Caco-2 (cell line): Measurements from ENCODE around the gene MACROH2A2. TPM values are rescaled to one million over a fixed set of nuclear protein-coding genes. Genes with fewer than 3 reads are reported as not detected.
A peak's percentile ranks its signal among the peaks of the same experiment; 100 is the strongest.

Source experiments
- BruUV-seq: library from RNA; stranded (reverse); fragments of 400-500 nt; replicated peaks from 2 replicates; lab custom pipeline; 2021; lab: Mats Ljungman, UMichigan
- CTCF ChIA-PET: fragments of 300-600 bp; sonication (Branson Sonifier 250); formaldehyde crosslinking; loops from one replicate; lab custom pipeline; 2022; ENCODE audit warnings: antibody characterized with exemption; lab: Charles Lee
- POLR2A ChIA-PET: fragments of 300-600 bp; sonication (Branson Sonifier 250); formaldehyde crosslinking; loops from one replicate; lab custom pipeline; 2022; ENCODE audit warnings: antibody characterized with exemption; lab: Charles Lee
- DNase-seq, 2 experiments: peaks; one replicate each; pipeline versions ENCODE4 v3.0.0 to v3.0.0-alpha.2; 2020 to 2022
- H3K27me3 ChIP-seq: replicated peaks from 2 replicates; pipeline ENCODE4 v1.6.0; 2011; ENCODE audit warnings: low read length; ENCODE audit not compliant: control insufficient read depth, insufficient read depth
- H3K36me3 ChIP-seq: 2 replicates; pipeline ENCODE4 v1.5.1; 2011; ENCODE audit warnings: low read length; ENCODE audit not compliant: control insufficient read depth, insufficient read depth
- H3K4me1 ChIP-seq: fragments of 250-450 bp; sonication (Bioruptor Pico); 2 replicates; pipeline ENCODE4 v1.5.1; 2020; ENCODE audit warnings: mild to moderate bottlenecking
- H3K4me3 ChIP-seq: 2 replicates; pipeline ENCODE4 v1.5.1; 2011; ENCODE audit warnings: low read depth, mild to moderate bottlenecking, control low read depth, low read length
- H3K9me3 ChIP-seq: fragments of 250-450 bp; sonication (Bioruptor Pico); 2 replicates; pipeline ENCODE4 v1.5.1; 2020; ENCODE audit warnings: mild to moderate bottlenecking, moderate library complexity
- H3K27ac Mint-ChIP-seq: one replicate; pipeline ENCODE4 v1.8.0; 2022; ENCODE audit warnings: mixed read lengths; ENCODE audit not compliant: unreplicated experiment
- H3K27me3 Mint-ChIP-seq: one replicate; pipeline ENCODE4 v1.8.0; 2022; ENCODE audit warnings: mixed read lengths; ENCODE audit not compliant: insufficient read depth, unreplicated experiment
- H3K36me3 Mint-ChIP-seq: one replicate; pipeline ENCODE4 v1.8.0; 2022; ENCODE audit warnings: mild to moderate bottlenecking, mixed read lengths; ENCODE audit not compliant: insufficient read depth, unreplicated experiment
- H3K4me1 Mint-ChIP-seq: one replicate; pipeline ENCODE4 v1.8.0; 2022; ENCODE audit warnings: low read depth, mixed read lengths; ENCODE audit not compliant: unreplicated experiment
- H3K4me3 Mint-ChIP-seq: one replicate; pipeline ENCODE4 v1.8.0; 2022; ENCODE audit warnings: mild to moderate bottlenecking, moderate library complexity, mixed read lengths; ENCODE audit not compliant: unreplicated experiment
- H3K9me3 Mint-ChIP-seq: one replicate; pipeline ENCODE4 v1.8.0; 2022; ENCODE audit warnings: mixed read lengths; ENCODE audit not compliant: unreplicated experiment
- intact Hi-C: fragments of 100-400 bp; cut with micrococcal nuclease; formaldehyde crosslinking; loops from one replicate; pipeline ENCODE4 v1.10.0; 2022; ENCODE audit not compliant: unreplicated experiment
- total RNA-seq: library from RNA; stranded (reverse); gene quantifications from 2 replicates; pipeline ENCODE4 v1.2.3, GENCODE V29; 2022
- TF ChIP-seq, protein P1 (sequence below), 2 experiments: fragments of 200-600 bp in 1 of 2; IDR thresholded peaks; 1 replicate in 1 of 2; 2 replicates in 1 of 2; pipeline versions ENCODE4 v1.5.1 to v1.8.0; 2011 to 2022; ENCODE audit warnings: antibody characterized with exemption in 1 of 2, control low read depth in 1 of 2, inconsistent platforms in 1 of 2, low read depth in 1 of 2, low read length in 1 of 2, mild to moderate bottlenecking in 1 of 2, moderate library complexity in 1 of 2; ENCODE audit not compliant: insufficient read depth in 1 of 2, severe bottlenecking in 1 of 2, unreplicated experiment in 1 of 2

MACROH2A2 gene
- total RNA-seq, 1 experiment from 2014 or later: 6.1 TPM

DNA sequence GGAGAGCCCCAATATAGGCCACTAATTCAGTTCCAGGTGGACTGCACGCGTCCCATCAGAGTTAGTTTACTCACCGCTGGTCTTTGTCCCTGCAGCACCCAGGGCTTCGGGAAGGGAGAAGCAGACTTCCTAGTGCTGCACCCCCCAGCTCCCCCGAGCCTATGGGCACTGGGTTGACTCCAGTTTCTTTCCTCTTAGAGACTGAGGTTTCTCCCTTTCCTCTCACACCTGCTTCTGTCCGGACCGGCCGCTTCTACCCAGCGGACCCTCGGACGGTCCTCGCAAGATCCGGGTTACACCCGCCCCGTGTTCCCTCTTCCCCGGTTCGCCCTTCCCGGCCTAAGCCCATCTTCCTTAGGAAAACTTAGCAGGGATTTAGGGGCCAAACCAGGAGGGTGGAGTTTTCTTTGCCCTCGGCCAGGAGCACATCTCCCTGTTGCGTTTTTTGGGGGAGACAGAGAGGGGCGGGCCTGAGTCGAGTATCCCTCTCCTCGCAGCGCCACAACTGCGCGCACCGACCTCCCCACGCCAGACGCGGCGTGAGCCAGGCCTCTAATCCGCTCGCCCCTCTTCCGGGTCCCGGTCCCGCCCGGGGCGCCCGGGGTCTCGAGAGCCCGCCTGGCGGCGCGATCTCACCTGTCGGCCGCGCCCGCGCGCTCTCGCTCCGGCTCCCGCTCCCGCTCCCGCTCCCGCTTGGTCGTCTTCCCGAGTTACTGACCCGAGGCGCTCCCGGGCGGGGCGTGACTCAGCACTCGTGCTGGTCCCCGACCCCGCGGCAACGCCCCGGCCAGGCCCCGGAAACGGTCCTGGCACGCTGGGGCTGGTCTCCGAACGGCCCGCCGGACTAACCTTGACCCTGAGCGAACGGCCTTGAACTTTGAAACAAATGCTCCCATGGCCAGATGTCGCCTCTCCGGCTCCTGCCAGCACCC lies 79.7 kb downstream of the MACROH2A2 start, which contains the start of gene AIFM2:
Gene AIFM2 (minus strand): TSS at position 728 of the 932 bp plus-strand sequence. CDS start 8,741 bp downstream, outside the sequence.
- H3K9me3 ChIP-seq: no peaks in the 10 kb centered on the region
- H3K4me3 ChIP-seq: peak within 1 kb of the TSS; percentile 72
- intact Hi-C loops: loop anchor here (1.0 kb wide), 4 partner anchors 14 to 48 kb away; partner anchors contain the start of genes SAR1A and TYSND1
- TF ChIP-seq, protein P1, sequence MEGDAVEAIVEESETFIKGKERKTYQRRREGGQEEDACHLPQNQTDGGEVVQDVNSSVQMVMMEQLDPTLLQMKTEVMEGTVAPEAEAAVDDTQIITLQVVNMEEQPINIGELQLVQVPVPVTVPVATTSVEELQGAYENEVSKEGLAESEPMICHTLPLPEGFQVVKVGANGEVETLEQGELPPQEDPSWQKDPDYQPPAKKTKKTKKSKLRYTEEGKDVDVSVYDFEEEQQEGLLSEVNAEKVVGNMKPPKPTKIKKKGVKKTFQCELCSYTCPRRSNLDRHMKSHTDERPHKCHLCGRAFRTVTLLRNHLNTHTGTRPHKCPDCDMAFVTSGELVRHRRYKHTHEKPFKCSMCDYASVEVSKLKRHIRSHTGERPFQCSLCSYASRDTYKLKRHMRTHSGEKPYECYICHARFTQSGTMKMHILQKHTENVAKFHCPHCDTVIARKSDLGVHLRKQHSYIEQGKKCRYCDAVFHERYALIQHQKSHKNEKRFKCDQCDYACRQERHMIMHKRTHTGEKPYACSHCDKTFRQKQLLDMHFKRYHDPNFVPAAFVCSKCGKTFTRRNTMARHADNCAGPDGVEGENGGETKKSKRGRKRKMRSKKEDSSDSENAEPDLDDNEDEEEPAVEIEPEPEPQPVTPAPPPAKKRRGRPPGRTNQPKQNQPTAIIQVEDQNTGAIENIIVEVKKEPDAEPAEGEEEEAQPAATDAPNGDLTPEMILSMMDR (IDR thresholded peaks at IDR 0.05; ENCODE audit: insufficient read depth in 1 of 2, low read depth in 1 of 2, low read length in 1 of 2, severe bottlenecking in 1 of 2, unreplicated experiment in 1 of 2): peak in 1 of 2 experiments; percentile 21
- CTCF ChIA-PET: interaction anchor here (0.9 to 1.7 kb wide), 2 partner anchors 14 kb away, joined by 4 to 10 read pairs; partner anchors contain the start of gene TYSND1
- POLR2A ChIA-PET: interaction anchor here (0.7 to 1.4 kb wide), 3 partner anchors 14 to 39 kb away, joined by 3 to 10 read pairs (median 4); partner anchors contain the start of gene TYSND1
- H3K27me3 Mint-ChIP-seq: no peaks in the 10 kb centered on the region
- BruUV-seq: no TSS peak
- H3K4me1 Mint-ChIP-seq: peaks cover 16% of the 10 kb centered on the region
- no peaks in the 10 kb centered on the region for H3K9me3 Mint-ChIP-seq
- H3K4me3 Mint-ChIP-seq: peak within 1 kb of the TSS; percentile 81
- peaks cover 21% of the 10 kb centered on the region for H3K4me1 ChIP-seq
- peak; percentile 94 to 97 for DNase-seq
- no peaks in the 10 kb centered on the region for H3K36me3 ChIP-seq
- peak within 1 kb of the TSS; percentile 78 for H3K27ac Mint-ChIP-seq
- peaks cover 9% of the 10 kb centered on the region for H3K36me3 Mint-ChIP-seq
- H3K27me3 ChIP-seq: no peaks in the 10 kb centered on the region

DNA sequence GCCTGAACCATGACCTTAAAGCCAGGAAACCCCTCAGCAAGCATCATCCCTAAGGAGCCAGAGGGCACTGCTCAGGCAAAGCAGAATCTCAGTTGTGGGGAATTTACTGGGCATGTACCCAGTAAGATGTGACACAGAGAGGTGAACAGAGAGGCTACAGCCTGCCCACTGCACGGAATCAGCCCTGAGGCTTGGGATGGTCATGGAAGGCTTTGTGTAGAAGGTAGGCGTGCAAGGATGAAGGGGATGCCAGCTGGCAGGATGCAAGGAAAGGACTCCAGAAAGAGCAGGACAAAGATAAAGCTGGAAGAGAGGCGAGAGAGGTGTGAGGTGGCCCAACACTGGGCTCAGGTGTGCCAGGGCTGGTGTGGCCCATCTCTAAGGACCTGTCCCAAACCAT lies 82.4 kb downstream of the MACROH2A2 start:
- H3K9me3 Mint-ChIP-seq: no peaks in the 10 kb centered on the region
- peak in 1 of 2 experiments; percentile 27 for DNase-seq
- H3K27ac Mint-ChIP-seq: no peak overlapping the region
- POLR2A ChIA-PET: interaction anchor here (0.6 to 2.9 kb wide), 2 partner anchors 11 to 1308 kb away, joined by 6 to 18 read pairs; partner anchors contain the start of genes STOX1 and TYSND1
- no peak overlapping the region for H3K4me3 Mint-ChIP-seq
- H3K36me3 Mint-ChIP-seq: peaks cover 9% of the 10 kb centered on the region
- Histone ChIP-seq H3K4me3 (no peak overlapping the region), H3K36me3 (no peaks in the 10 kb centered on the region), H3K9me3 (no peaks in the 10 kb centered on the region), H3K4me1 (peaks cover 21% of the 10 kb centered on the region), H3K27me3 (no peaks in the 10 kb centered on the region)
- CTCF ChIA-PET: interaction anchor here (0.6 to 3.4 kb wide), 2 partner anchors 11 to 49 kb away, joined by 3 to 31 read pairs; partner anchors contain the start of gene TYSND1
- TF ChIP-seq, protein P1 (IDR thresholded peaks at IDR 0.05; ENCODE audit: insufficient read depth in 1 of 2, low read depth in 1 of 2, low read length in 1 of 2, severe bottlenecking in 1 of 2, unreplicated experiment in 1 of 2): no peak
- intact Hi-C loops: no loop called here
- no peaks in the 10 kb centered on the region for H3K27me3 Mint-ChIP-seq
- H3K4me1 Mint-ChIP-seq: peaks cover 16% of the 10 kb centered on the region
- no TSS peak for BruUV-seq

DNA sequence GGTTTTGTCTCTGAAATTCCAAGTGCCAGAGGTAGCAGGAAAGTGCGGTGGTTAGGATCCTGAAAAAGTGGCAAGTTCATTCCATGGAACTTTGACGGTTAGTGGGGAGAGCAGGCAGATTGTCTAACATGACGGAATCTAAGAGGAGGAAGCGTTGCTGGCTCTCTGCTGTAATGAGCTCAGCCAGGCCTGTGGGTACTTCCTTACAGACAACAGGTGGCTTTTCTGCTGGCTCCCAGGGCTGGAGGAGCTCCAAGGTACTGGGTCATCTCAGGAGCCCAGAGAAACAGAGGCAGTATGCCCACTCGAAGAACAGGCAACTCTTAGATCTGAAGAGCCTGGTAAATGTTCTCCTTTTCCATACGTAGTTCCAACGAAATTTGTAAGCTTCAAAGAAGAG lies 83.0 kb downstream of the MACROH2A2 start:
- Histone ChIP-seq H3K4me3 (no peak overlapping the region), H3K4me1 (peaks cover 18% of the 10 kb centered on the region), H3K9me3 (no peaks in the 10 kb centered on the region), H3K27me3 (no peaks in the 10 kb centered on the region), H3K36me3 (no peaks in the 10 kb centered on the region)
- ChIA-PET CTCF (interaction anchor here (0.6 to 3.4 kb wide), 2 partner anchors 10 to 45 kb away, joined by 3 to 31 read pairs; partner anchors contain the start of gene TYSND1), POLR2A (interaction anchor here (0.6 to 2.9 kb wide), 2 partner anchors 10 to 18 kb away, joined by 5 to 18 read pairs; partner anchors contain the start of gene TYSND1)
- Mint-ChIP-seq H3K4me3 (no peak overlapping the region), H3K27me3 (no peaks in the 10 kb centered on the region), H3K27ac (no peak overlapping the region), H3K36me3 (peaks cover 9% of the 10 kb centered on the region), H3K4me1 (peaks cover 14% of the 10 kb centered on the region), H3K9me3 (no peaks in the 10 kb centered on the region)
- intact Hi-C loops: no loop called here
- peak in 1 of 2 experiments; percentile 36 for DNase-seq
- no TSS peak for BruUV-seq
- TF ChIP-seq, protein P1 (IDR thresholded peaks at IDR 0.05; ENCODE audit: insufficient read depth in 1 of 2, low read depth in 1 of 2, low read length in 1 of 2, severe bottlenecking in 1 of 2, unreplicated experiment in 1 of 2): no peak
